Loucy (cell line): ENCODE data around the gene RNF157.

Source experiments
- H2AFZ ChIP-seq: fragments of 200-600 bp; sonication (generic); 2 replicates; pipeline ENCODE4 v1.6.0; 2016; ENCODE audit warnings: antibody characterized with exemption, mild to moderate bottlenecking, low read length, moderate library complexity
- H3F3A ChIP-seq: fragments of 200-600 bp; 2 replicates; pipeline ENCODE4 v1.6.0; 2016; ENCODE audit warnings: antibody characterized with exemption, low read depth, mild to moderate bottlenecking
- H3K27me3 ChIP-seq: fragments of 200-600 bp; sonication (generic); 2 replicates; pipeline ENCODE4 v1.6.1; 2014; ENCODE audit warnings: low read length, mild to moderate bottlenecking; ENCODE audit not compliant: insufficient read depth, poor library complexity, severe bottlenecking
- H3K36me3 ChIP-seq: fragments of 200-600 bp; sonication (generic); 2 replicates; pipeline ENCODE4 v1.6.1; 2016; ENCODE audit warnings: low read length; ENCODE audit not compliant: insufficient read depth
- H3K4me1 ChIP-seq: fragments of 200-600 bp; sonication (generic); 2 replicates; pipeline ENCODE4 v1.5.1; 2014; ENCODE audit warnings: low read length, mild to moderate bottlenecking; ENCODE audit not compliant: insufficient read depth, poor library complexity, severe bottlenecking
- H3K4me2 ChIP-seq: fragments of 200-600 bp; sonication (generic); 2 replicates; pipeline ENCODE4 v1.6.0; 2014; ENCODE audit warnings: antibody characterized with exemption, low read length, low read depth, mild to moderate bottlenecking; ENCODE audit not compliant: poor library complexity, severe bottlenecking
- H3K4me3 ChIP-seq: fragments of 200-600 bp; sonication (generic); 2 replicates; pipeline ENCODE4 v1.5.1; 2014; ENCODE audit warnings: low read length, mild to moderate bottlenecking, mixed read lengths; ENCODE audit not compliant: poor library complexity, severe bottlenecking
- H3K79me2 ChIP-seq: fragments of 200-600 bp; sonication (generic); 2 replicates; pipeline ENCODE4 v1.6.1; 2014; ENCODE audit warnings: low read length; ENCODE audit not compliant: insufficient read depth
- H3K9ac ChIP-seq: fragments of 200-600 bp; sonication (generic); 2 replicates; pipeline ENCODE4 v1.6.0; 2014; ENCODE audit warnings: mild to moderate bottlenecking, low read depth, low read length, moderate library complexity; ENCODE audit not compliant: poor library complexity, severe bottlenecking
- H3K9me2 ChIP-seq: fragments of 200-600 bp; sonication (generic); replicated peaks from 2 replicates; pipeline ENCODE4 v1.6.1; 2016; ENCODE audit warnings: low read depth, low read length, mixed read lengths
- H3K9me3 ChIP-seq: fragments of 200-600 bp; sonication (generic); 2 replicates; pipeline ENCODE4 v1.6.1; 2014; ENCODE audit warnings: mild to moderate bottlenecking, antibody characterized with exemption, low read length, low read depth; ENCODE audit not compliant: insufficient read depth
- H4K20me1 ChIP-seq: fragments of 200-600 bp; sonication (generic); 2 replicates; pipeline ENCODE4 v1.6.0; 2014; ENCODE audit warnings: antibody characterized with exemption, low read length, mild to moderate bottlenecking; ENCODE audit not compliant: insufficient read depth, poor library complexity, severe bottlenecking
- CTCF ChIP-seq: fragments of 200-600 bp; sonication (generic); conservative IDR thresholded peaks from 2 replicates; pipeline ENCODE4 v1.5.1; 2014; ENCODE audit warnings: mild to moderate bottlenecking, antibody characterized with exemption, low read length
- EZH2phosphoT487 ChIP-seq: fragments of 200-600 bp; IDR thresholded peaks from 2 replicates; pipeline ENCODE4 v1.6.1; 2018; ENCODE audit warnings: antibody characterized with exemption, mild to moderate bottlenecking, moderate library complexity, borderline replicate concordance

The RNF157 gene

GRCh38 chr17:76173474-76173873, 66.8 kb downstream of the RNF157 start:
- no peaks in the 10 kb centered on the region for H4K20me1 ChIP-seq
- H3K4me3 ChIP-seq, result no peak overlapping the region
- TF ChIP-seq CTCF (no peak), EZH2phosphoT487 (no peak)
- no peaks in the 10 kb centered on the region for H3K36me3 ChIP-seq
- no peaks in the 10 kb centered on the region for H3K79me2 ChIP-seq
- H3K4me1 ChIP-seq, result no peaks in the 10 kb centered on the region
- no peaks in the 10 kb centered on the region for H3K9me2 ChIP-seq
- H2AFZ ChIP-seq, result no peak overlapping the region
- no peak overlapping the region for H3K9ac ChIP-seq
- no peaks in the 10 kb centered on the region for H3K9me3 ChIP-seq
- H3K4me2 ChIP-seq, result no peak overlapping the region
- no peaks in the 10 kb centered on the region for H3F3A ChIP-seq
- H3K27me3 ChIP-seq, result no peaks in the 10 kb centered on the region

GRCh38 chr17:76171706-76172105, 68.6 kb downstream of the RNF157 start:
- no peaks in the 10 kb centered on the region for H3F3A ChIP-seq
- TF ChIP-seq EZH2phosphoT487, result no peak
- TF ChIP-seq CTCF, result no peak
- H3K9ac ChIP-seq, result no peak overlapping the region
- H4K20me1 ChIP-seq, result no peaks in the 10 kb centered on the region
- H3K79me2 ChIP-seq, result no peaks in the 10 kb centered on the region
- no peaks in the 10 kb centered on the region for H3K36me3 ChIP-seq
- H3K27me3 ChIP-seq, result no peaks in the 10 kb centered on the region
- no peak overlapping the region for H3K4me2 ChIP-seq
- peak overlapping the region; percentile 19; the same call in 1 of the 2 replicates for H2AFZ ChIP-seq
- no peaks in the 10 kb centered on the region for H3K9me2 ChIP-seq
- no peak overlapping the region for H3K4me3 ChIP-seq
- H3K9me3 ChIP-seq, result no peaks in the 10 kb centered on the region
- no peaks in the 10 kb centered on the region for H3K4me1 ChIP-seq

GRCh38 chr17:76170114-76170513, 70.2 kb downstream of the RNF157 start:
- no peaks in the 10 kb centered on the region for H3K36me3 ChIP-seq
- H2AFZ ChIP-seq, result no peak overlapping the region

More at GRCh38 chr17:76170114-76170513, 70.2 kb downstream of the RNF157 start:
- Histone ChIP-seq H3K4me1 (no peaks in the 10 kb centered on the region), H3K9me3 (no peaks in the 10 kb centered on the region), H4K20me1 (no peaks in the 10 kb centered on the region), H3K79me2 (no peaks in the 10 kb centered on the region), H3F3A (no peaks in the 10 kb centered on the region), H3K9ac (no peak overlapping the region), H3K4me3 (no peak overlapping the region), H3K27me3 (no peaks in the 10 kb centered on the region), H3K4me2 (no peak overlapping the region), H3K9me2 (no peaks in the 10 kb centered on the region)
- TF ChIP-seq CTCF, result no peak
- TF ChIP-seq EZH2phosphoT487, result no peak
